Endodermal cell (in vitro differentiated cells): ENCODE data around the gene MPZL1. TPM values are rescaled to one million over a fixed set of nuclear protein-coding genes. Genes with fewer than 3 reads are reported as not detected.

Experiments used
- DNase-seq: peaks from one replicate; pipeline ENCODE4 v3.0.0-alpha.2; 2017
- H3K27ac ChIP-seq: 2 replicates; pipeline ENCODE4 v1.5.1; 2013; ENCODE audit warnings: mild to moderate bottlenecking, low read depth, low read length, moderate library complexity
- H3K27me3 ChIP-seq: 2 replicates; pipeline ENCODE4 v1.6.1; 2013; ENCODE audit warnings: mild to moderate bottlenecking, low read length, moderate library complexity; ENCODE audit not compliant: insufficient read depth, control insufficient read depth, poor library complexity, severe bottlenecking
- H3K36me3 ChIP-seq: 2 replicates; pipeline ENCODE4 v1.7.0; 2013; ENCODE audit warnings: mild to moderate bottlenecking, low read length, moderate library complexity; ENCODE audit not compliant: control insufficient read depth, insufficient read depth
- H3K4me1 ChIP-seq: one replicate; pipeline ENCODE4 v1.7.0; 2013; ENCODE audit warnings: low read length; ENCODE audit not compliant: control insufficient read depth, insufficient read depth
- H3K4me3 ChIP-seq: 2 replicates; pipeline ENCODE4 v1.5.1; 2013; ENCODE audit warnings: mild to moderate bottlenecking, low read length, moderate library complexity
- H3K9ac ChIP-seq: 2 replicates; pipeline ENCODE4 v1.6.1; 2013; ENCODE audit warnings: mild to moderate bottlenecking, low read length, moderate library complexity; ENCODE audit not compliant: poor library complexity, severe bottlenecking; ENCODE audit errors: extremely low read depth
- H3K9me3 ChIP-seq: 2 replicates; pipeline ENCODE4 v1.6.1; 2013; ENCODE audit warnings: mild to moderate bottlenecking, low read length, moderate library complexity; ENCODE audit not compliant: control insufficient read depth
- H3K27ac Mint-ChIP-seq: 2 replicates; pipeline ENCODE4 v1.8.0; 2020; ENCODE audit warnings: mixed read lengths
- H3K27me3 Mint-ChIP-seq: 2 replicates; pipeline ENCODE4 v1.8.0; 2021; ENCODE audit warnings: mild to moderate bottlenecking, mixed read lengths; ENCODE audit not compliant: insufficient read depth
- H3K36me3 Mint-ChIP-seq: 2 replicates; pipeline ENCODE4 v1.8.0; 2020; ENCODE audit warnings: low read depth, mixed read lengths
- H3K4me1 Mint-ChIP-seq: 2 replicates; pipeline ENCODE4 v1.8.0; 2020; ENCODE audit warnings: mixed read lengths
- H3K4me3 Mint-ChIP-seq: 2 replicates; pipeline ENCODE4 v1.8.0; 2020; ENCODE audit warnings: mild to moderate bottlenecking, moderate library complexity, mixed read lengths
- H3K9me3 Mint-ChIP-seq: 2 replicates; pipeline ENCODE4 v1.8.0; 2020; ENCODE audit warnings: mild to moderate bottlenecking, mixed read lengths
- CTCF ChIP-seq: fragments of 200-600 bp; sonication (generic); conservative IDR thresholded peaks from 2 replicates; pipeline ENCODE4 v1.5.0; 2021; ENCODE audit warnings: antibody characterized with exemption, mild to moderate bottlenecking
- WGBS, 2 experiments: methylation state at CpG; one replicate each; pipeline versions ENCODE4 v1.1.5 to v1.1.7; 2013; ENCODE audit warnings: missing lambda C conversion rate in 2 of 2, mixed read lengths in 1 of 2; ENCODE audit not compliant: insufficient coverage in 1 of 2, insufficient read length in 1 of 2; 5-methylcytosine and 5-hydroxymethylcytosine counted together
- total RNA-seq, 2 donors: library from RNA; stranded (reverse); fragmentation: NEBNext Ultra II Directional in 1 of 2; extraction: Animal tissue kit (Norgen Biotek cat#: 25700) in 1 of 2; gene quantifications; 2 replicates in 1 of 2; 3 replicates in 1 of 2; pipeline ENCODE4 v1.2.1, GENCODE V29; 2021

The MPZL1 gene
- total RNA-seq, 2 donors from 2014 or later: 111 to 114 TPM

DNA sequence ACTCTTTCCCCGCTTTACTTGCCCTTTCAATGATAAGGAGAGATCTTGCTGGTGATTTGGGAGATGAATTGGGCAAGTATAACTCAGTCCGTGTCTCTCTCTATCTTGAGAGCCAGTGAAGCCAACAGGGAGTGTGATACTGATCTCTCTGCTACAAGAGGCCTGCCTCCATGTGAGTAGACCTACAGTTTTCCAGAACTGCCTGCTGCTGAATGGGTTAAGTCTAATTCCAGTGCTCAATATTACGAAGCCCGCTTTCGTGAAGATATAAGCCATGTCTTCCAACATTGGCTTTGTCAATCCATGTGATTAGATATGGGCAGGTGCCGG is 99.5 kb downstream of the MPZL1 start:
- Histone ChIP-seq H3K4me1 (peaks cover 11% of the 10 kb centered on the region), H3K36me3 (no peaks in the 10 kb centered on the region), H3K4me3 (no peak overlapping the region), H3K27ac (no peak overlapping the region), H3K9ac (no peak overlapping the region), H3K9me3 (peaks cover 2% of the 10 kb centered on the region), H3K27me3 (no peaks in the 10 kb centered on the region)
- peaks cover 1% of the 10 kb centered on the region for H3K27me3 Mint-ChIP-seq
- H3K27ac Mint-ChIP-seq: no peak overlapping the region
- H3K36me3 Mint-ChIP-seq: no peaks in the 10 kb centered on the region
- peaks cover under 1% of the 10 kb centered on the region for H3K9me3 Mint-ChIP-seq
- peaks cover 27% of the 10 kb centered on the region for H3K4me1 Mint-ChIP-seq
- peak; percentile 45 for DNase-seq
- H3K4me3 Mint-ChIP-seq: no peak overlapping the region
- 90 to 93% methylated on average over 5 to 6 of the region's 6 CpGs for WGBS, 2 experiments
- no peak for TF ChIP-seq CTCF

DNA sequence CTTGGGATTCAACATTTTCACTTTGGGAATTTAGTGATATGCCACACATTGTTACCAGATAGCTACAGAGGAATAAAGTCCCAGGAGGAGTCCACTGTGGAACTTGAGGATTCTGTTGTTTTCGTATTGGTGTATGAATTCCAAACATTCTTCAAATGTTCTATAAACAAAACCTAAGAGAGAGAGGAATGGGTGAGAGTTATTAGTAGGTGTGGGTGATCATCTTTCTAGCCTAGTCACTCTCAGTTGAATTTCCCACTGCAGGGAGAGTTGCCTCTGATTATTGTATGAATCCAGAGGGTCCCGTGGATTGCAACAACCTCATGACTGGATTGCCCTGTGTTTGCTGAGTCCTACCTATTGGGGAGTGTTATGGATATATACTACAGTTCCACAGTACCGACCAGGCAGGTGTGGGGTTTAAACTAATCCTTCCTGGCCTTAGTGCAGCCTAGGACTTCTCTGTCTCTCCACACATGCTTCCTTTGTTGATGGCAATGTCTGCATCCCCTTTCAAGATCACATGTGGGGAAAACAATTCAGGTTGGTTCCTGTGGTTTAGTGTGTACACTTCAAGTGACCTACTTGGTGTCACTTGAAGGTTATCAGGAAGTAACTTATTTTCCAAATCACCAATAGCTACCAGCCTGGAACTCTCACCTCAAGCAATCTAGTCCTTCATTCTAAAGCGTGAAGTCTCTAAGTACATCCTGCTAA is 100.3 kb downstream of the MPZL1 start:
- no peaks in the 10 kb centered on the region for H3K9me3 ChIP-seq

DNA sequence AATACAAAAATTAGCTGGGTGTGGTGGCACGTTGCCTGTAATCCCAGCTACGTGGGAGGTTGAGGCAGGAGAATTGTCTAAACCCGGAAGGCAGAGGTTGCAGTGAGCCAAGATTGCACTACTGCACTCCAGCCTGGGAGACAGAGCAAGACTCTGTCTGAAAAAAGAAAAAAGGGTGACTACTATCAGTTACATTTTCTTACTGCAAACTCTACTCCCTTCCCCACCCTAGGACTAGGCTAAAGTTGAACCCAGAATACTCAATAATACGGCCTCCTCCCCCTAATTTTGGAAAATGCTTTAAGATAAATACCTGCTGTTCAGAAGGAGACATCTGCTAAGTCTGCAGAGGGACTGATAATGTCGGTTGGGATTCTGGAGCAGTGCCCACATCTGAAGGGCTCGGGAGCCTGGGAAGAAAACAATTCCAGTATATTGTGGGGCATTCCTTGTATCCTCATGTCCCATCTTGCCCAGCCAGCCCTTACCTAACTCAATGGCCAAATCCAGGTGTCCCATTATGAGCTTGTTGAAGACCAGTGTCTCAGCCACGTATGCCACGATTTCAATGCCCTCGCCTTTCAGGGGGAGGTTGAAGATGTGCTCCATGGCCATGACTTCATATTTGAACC is 102.5 kb downstream of the MPZL1 start:
- Mint-ChIP-seq H3K27ac (no peak overlapping the region), H3K4me3 (no peak overlapping the region), H3K36me3 (no peaks in the 10 kb centered on the region), H3K4me1 (peaks cover 32% of the 10 kb centered on the region), H3K9me3 (no peaks in the 10 kb centered on the region), H3K27me3 (peaks cover 1% of the 10 kb centered on the region)
- 94 to 95% methylated on average over 5 to 9 of the region's 9 CpGs for WGBS, 2 experiments
- H3K27ac ChIP-seq: no peak overlapping the region
- H3K36me3 ChIP-seq: no peaks in the 10 kb centered on the region
- H3K9me3 ChIP-seq: no peaks in the 10 kb centered on the region
- H3K9ac ChIP-seq: no peak overlapping the region
- no peak for TF ChIP-seq CTCF
- H3K4me3 ChIP-seq: no peak overlapping the region
- H3K4me1 ChIP-seq: peaks cover 11% of the 10 kb centered on the region
- DNase-seq: no peak
- no peaks in the 10 kb centered on the region for H3K27me3 ChIP-seq

More for the DNA sequence above, 100.3 kb downstream of the MPZL1 start:
- Mint-ChIP-seq H3K27ac (no peak overlapping the region), H3K9me3 (no peaks in the 10 kb centered on the region), H3K36me3 (no peaks in the 10 kb centered on the region), H3K4me3 (no peak overlapping the region), H3K4me1 (peaks cover 28% of the 10 kb centered on the region), H3K27me3 (peaks cover 1% of the 10 kb centered on the region)
- no peak overlapping the region for H3K9ac ChIP-seq
- H3K27ac ChIP-seq: no peak overlapping the region
- no peaks in the 10 kb centered on the region for H3K36me3 ChIP-seq
- 96 to 100% methylated on average over 1 to 4 of the region's 4 CpGs for WGBS, 2 experiments
- peaks cover 11% of the 10 kb centered on the region for H3K4me1 ChIP-seq
- no peaks in the 10 kb centered on the region for H3K27me3 ChIP-seq
- no peak overlapping the region for H3K4me3 ChIP-seq
- no peak for TF ChIP-seq CTCF
- peak; percentile 22 for DNase-seq
